Loucy (cell line): ENCODE results near the gene DRAXIN.
"Not testable (repeated sequence)": the region's sequence is repeated elsewhere in the genome, so short reads cannot be mapped to it uniquely, and the experiment has no call there.

Experiments
- CTCF ChIP-seq: fragments of 200-600 bp; sonication (generic); conservative IDR thresholded peaks from 2 replicates; pipeline ENCODE4 v1.5.1; 2014; ENCODE audit warnings: mild to moderate bottlenecking, antibody characterized with exemption, low read length
- EZH2phosphoT487 ChIP-seq: fragments of 200-600 bp; IDR thresholded peaks from 2 replicates; pipeline ENCODE4 v1.6.1; 2018; ENCODE audit warnings: antibody characterized with exemption, mild to moderate bottlenecking, moderate library complexity, borderline replicate concordance

GRCh38 chr1:11642418-11643017 lies 49.0 kb upstream of the DRAXIN start:
- TF ChIP-seq CTCF = peak; percentile 98
- not testable (repeated sequence) for TF ChIP-seq EZH2phosphoT487
